Right lobe of liver (tissue), 4 donors: ENCODE results near the gene APBB2.

Experiments
- CTCF ChIP-seq, 4 donors: fragments of 200-600 bp in 3 of 4; fragments of 450-650 bp in 1 of 4; IDR thresholded peaks; one replicate each; pipeline versions ENCODE4 v1.5.1 to v1.8.0; 2016 to 2022; ENCODE audit warnings: antibody characterized with exemption in 4 of 4, mild to moderate bottlenecking in 2 of 4
- POLR2A ChIP-seq: fragments of 450-650 bp; IDR thresholded peaks from one replicate; pipeline ENCODE4 v1.6.1; 2017; ENCODE audit warnings: antibody characterized with exemption, mild to moderate bottlenecking
- donor health status: DM: no; HTN: no; CAD: no.
- donor health status: DM: no; HTN: no; CAD: no.
- donor health status: DM: no; HTN: yes; CAD: no.

GRCh38 chr4:41066049-41066448, 148.3 kb downstream of the APBB2 start:
- no peak for TF ChIP-seq CTCF (IDR thresholded peaks at IDR 0.05)
- no peak for TF ChIP-seq POLR2A
